ENCODE results near the gene RHO. TPM values are rescaled to one million over a fixed set of nuclear protein-coding genes. Genes with fewer than 3 reads are reported as not detected.

The RHO gene
- total RNA-seq, 1 experiment from 2014 or later: not detected

DNA sequence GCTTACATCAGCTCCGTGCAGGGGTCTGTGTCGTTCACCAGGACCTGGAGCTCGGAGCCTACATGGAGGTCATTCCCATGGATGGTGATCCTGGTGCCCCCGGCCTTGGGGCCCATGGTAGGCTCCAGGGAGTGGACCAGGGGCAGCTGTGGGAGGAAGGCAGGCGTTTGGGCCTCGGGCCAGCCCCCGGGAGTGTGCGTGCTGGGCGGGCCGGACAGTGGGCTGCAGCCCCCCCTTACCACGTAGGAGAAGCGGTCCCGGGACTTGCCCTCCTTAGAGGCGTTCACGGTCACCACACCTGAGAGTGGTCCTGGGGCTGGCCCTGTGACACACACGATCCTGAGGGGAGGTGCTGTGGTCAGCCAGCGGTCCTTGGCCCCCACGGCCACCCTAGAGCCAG, 44.2 kb downstream of the RHO start (continued):
- TF ChIP-seq TCF7L2 (IDR thresholded peaks at IDR 0.05; ENCODE audit: borderline replicate concordance, extremely low read depth, insufficient read depth, insufficient read length): no peak
- no peak for TF ChIP-seq SRF (IDR thresholded peaks at IDR 0.05; ENCODE audit: low read depth)
- TF ChIP-seq, protein P1, sequence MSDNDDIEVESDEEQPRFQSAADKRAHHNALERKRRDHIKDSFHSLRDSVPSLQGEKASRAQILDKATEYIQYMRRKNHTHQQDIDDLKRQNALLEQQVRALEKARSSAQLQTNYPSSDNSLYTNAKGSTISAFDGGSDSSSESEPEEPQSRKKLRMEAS (IDR thresholded peaks at IDR 0.05): no peak

DNA sequence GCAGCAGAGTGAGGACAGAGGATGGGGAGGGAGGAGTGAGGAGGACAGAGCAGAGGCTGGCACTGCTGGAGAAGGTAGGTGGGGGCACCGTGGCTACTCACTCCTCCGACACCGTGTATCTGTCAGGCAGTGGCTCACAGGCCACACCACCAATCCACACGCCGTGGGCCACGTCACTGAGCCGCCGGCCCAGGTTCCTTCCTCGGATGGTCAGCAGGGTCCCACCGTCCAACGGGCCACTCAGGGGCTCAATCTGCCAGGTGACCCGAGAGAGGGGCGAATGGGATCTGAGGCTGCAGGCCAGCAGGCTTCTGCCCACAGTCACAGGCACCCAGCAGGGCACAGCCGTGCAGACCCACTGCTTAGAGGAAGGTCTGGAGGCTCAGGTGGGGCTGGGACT, 45.1 kb downstream of the RHO start:
- no peaks in the 10 kb centered on the region for H4K20me1 ChIP-seq (ENCODE audit: insufficient read depth)
- H3K4me3 ChIP-seq (replicated peaks in 1 of 2; ENCODE audit: low read depth in 1 of 2, low read length in 2 of 2): no peak overlapping the region
- no peak overlapping the region for H3K27ac ChIP-seq (ENCODE audit: low read depth, low read length)
- POLR2A ChIA-PET: no interaction called here
- CTCF ChIA-PET: no interaction called here
- H3K9ac ChIP-seq (ENCODE audit: low read length): no peak overlapping the region
- intact Hi-C loops (cut with micrococcal nuclease): no loop called here
- no peaks in the 10 kb centered on the region for H3K27me3 ChIP-seq (ENCODE audit: insufficient read depth, low read length)
- no peak overlapping the region for H3K4me2 ChIP-seq (ENCODE audit: low read length)
- H3K9me2 ChIP-seq (ENCODE audit: insufficient read depth): no peaks in the 10 kb centered on the region
- TF ChIP-seq, protein P2, sequence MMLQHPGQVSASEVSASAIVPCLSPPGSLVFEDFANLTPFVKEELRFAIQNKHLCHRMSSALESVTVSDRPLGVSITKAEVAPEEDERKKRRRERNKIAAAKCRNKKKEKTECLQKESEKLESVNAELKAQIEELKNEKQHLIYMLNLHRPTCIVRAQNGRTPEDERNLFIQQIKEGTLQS (IDR thresholded peaks at IDR 0.05): no peak
- TF ChIP-seq ELF1 (IDR thresholded peaks at IDR 0.05; ENCODE audit: borderline replicate concordance, low read depth): no peak
- TF ChIP-seq, protein P3, sequence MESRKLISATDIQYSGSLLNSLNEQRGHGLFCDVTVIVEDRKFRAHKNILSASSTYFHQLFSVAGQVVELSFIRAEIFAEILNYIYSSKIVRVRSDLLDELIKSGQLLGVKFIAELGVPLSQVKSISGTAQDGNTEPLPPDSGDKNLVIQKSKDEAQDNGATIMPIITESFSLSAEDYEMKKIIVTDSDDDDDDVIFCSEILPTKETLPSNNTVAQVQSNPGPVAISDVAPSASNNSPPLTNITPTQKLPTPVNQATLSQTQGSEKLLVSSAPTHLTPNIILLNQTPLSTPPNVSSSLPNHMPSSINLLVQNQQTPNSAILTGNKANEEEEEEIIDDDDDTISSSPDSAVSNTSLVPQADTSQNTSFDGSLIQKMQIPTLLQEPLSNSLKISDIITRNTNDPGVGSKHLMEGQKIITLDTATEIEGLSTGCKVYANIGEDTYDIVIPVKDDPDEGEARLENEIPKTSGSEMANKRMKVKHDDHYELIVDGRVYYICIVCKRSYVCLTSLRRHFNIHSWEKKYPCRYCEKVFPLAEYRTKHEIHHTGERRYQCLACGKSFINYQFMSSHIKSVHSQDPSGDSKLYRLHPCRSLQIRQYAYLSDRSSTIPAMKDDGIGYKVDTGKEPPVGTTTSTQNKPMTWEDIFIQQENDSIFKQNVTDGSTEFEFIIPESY (IDR thresholded peaks at IDR 0.05; ENCODE audit: extremely low read depth, insufficient replicate concordance, low read length): no peak
- TF ChIP-seq TCF7L2 (IDR thresholded peaks at IDR 0.05; ENCODE audit: borderline replicate concordance, extremely low read depth, insufficient read depth, insufficient read length): no peak
- no peak for TF ChIP-seq FOSL1 (IDR thresholded peaks at IDR 0.05; ENCODE audit: low read depth)
- TF ChIP-seq ZFX (IDR thresholded peaks at IDR 0.05): no peak
- TF ChIP-seq ZNF274 (IDR thresholded peaks at IDR 0.05; ENCODE audit: low read depth, low read length): no peak
- TF ChIP-seq EGR1 (IDR thresholded peaks at IDR 0.05; ENCODE audit: low read depth): no peak
- no peak for TF ChIP-seq POLR2AphosphoS5 (IDR thresholded peaks at IDR 0.05; ENCODE audit: low read depth, low read length)
- TF ChIP-seq CBX3 (IDR thresholded peaks at IDR 0.05; ENCODE audit: low read depth): no peak
- no peak for TF ChIP-seq SP1 (IDR thresholded peaks at IDR 0.05; ENCODE audit: low read depth)
- no peak for TF ChIP-seq SIN3A (IDR thresholded peaks at IDR 0.05; ENCODE audit: low read depth)
- TF ChIP-seq EZH2phosphoT487 (IDR thresholded peaks at IDR 0.05; ENCODE audit: borderline replicate concordance): no peak
- no peak for TF ChIP-seq JUND (IDR thresholded peaks at IDR 0.05)
- RAD21 ChIA-PET (ENCODE audit: low non-redundant PET in 1 of 2, low total read pairs in 2 of 2, uncharacterized antibody in 2 of 2, unreplicated experiment in 2 of 2): no interaction called here
- H3K9me3 ChIP-seq (ENCODE audit: control insufficient read depth in 1 of 2, insufficient read depth in 1 of 2, low read depth in 1 of 2, low read length in 2 of 2): no peaks in the 10 kb centered on the region
- H3K79me2 ChIP-seq (ENCODE audit: insufficient read depth, low read length): no peaks in the 10 kb centered on the region
- DNase-seq (ENCODE audit: low read depth, low spot score) (no peak), ATAC-seq (no peak)
- no peak overlapping the region for H2AFZ ChIP-seq (ENCODE audit: low read depth, low read length, poor library complexity, severe bottlenecking)
- no peaks in the 10 kb centered on the region; a peak in 1 of 4 replicates for H3K36me3 ChIP-seq (ENCODE audit: control insufficient read depth in 1 of 2, insufficient read depth in 2 of 2, low read length in 2 of 2)
- no peaks in the 10 kb centered on the region for H3K4me1 ChIP-seq (ENCODE audit: control insufficient read depth in 1 of 2, insufficient read depth in 2 of 2, low read length in 2 of 2)
- BruUV-seq (replicated peaks): no TSS peak

Data from HCT116 (cell line).